Dendritic cell treated with granulocyte-macrophage colony-stimulating factor and Interleukin-4, amounts not matched to agents 40 ng/mL and 50 ng/mL, for 4 days (primary cell): Measurements from ENCODE around the gene GINS2.

ENCODE experiments used
- H3K27ac Mint-ChIP-seq: one replicate; pipeline ENCODE4 v1.8.0; 2022; ENCODE audit warnings: mild to moderate bottlenecking, mixed read lengths
- H3K27me3 Mint-ChIP-seq: one replicate; pipeline ENCODE4 v1.8.0; 2022; ENCODE audit warnings: mild to moderate bottlenecking, mixed read lengths
- H3K36me3 Mint-ChIP-seq: one replicate; pipeline ENCODE4 v1.8.0; 2022; ENCODE audit warnings: low read depth, mixed read lengths
- H3K4me1 Mint-ChIP-seq: one replicate; pipeline ENCODE4 v1.8.0; 2022; ENCODE audit warnings: low read depth, mixed read lengths
- H3K4me3 Mint-ChIP-seq: one replicate; pipeline ENCODE4 v1.8.0; 2022; ENCODE audit warnings: mild to moderate bottlenecking, moderate library complexity, mixed read lengths
- H3K9me3 Mint-ChIP-seq: one replicate; pipeline ENCODE4 v1.8.0; 2022; ENCODE audit warnings: mixed read lengths
- intact Hi-C: fragments of 100-400 bp; cut with micrococcal nuclease; formaldehyde crosslinking; loops from one replicate; pipeline ENCODE4 v1.15.0; 2022

GINS2 gene

GRCh38 chr16:85709766-85710585 is 21.2 kb upstream of the GINS2 start:
- intact Hi-C loops = loop anchor here (10.0 kb wide), 1 partner anchor 285 kb away; no protein-coding TSS in a partner anchor
- Mint-ChIP-seq H3K36me3 (peaks cover 47% of the 10 kb centered on the region), H3K27me3 (peaks cover under 1% of the 10 kb centered on the region), H3K9me3 (peaks cover 17% of the 10 kb centered on the region), H3K27ac (no peak overlapping the region), H3K4me3 (no peak overlapping the region), H3K4me1 (no peaks in the 10 kb centered on the region)

- intact Hi-C loops = no loop called here
- H3K4me3 Mint-ChIP-seq = no peak overlapping the region
- H3K36me3 Mint-ChIP-seq = peaks cover 46% of the 10 kb centered on the region
- H3K4me1 Mint-ChIP-seq = no peaks in the 10 kb centered on the region
- no peak overlapping the region for H3K27ac Mint-ChIP-seq
- H3K9me3 Mint-ChIP-seq = peaks cover 17% of the 10 kb centered on the region
- no peaks in the 10 kb centered on the region for H3K27me3 Mint-ChIP-seq
Measured at GRCh38 chr16:85708338-85708737, 19.6 kb upstream of the GINS2 start.

- no peaks in the 10 kb centered on the region for H3K27me3 Mint-ChIP-seq
- H3K4me1 Mint-ChIP-seq = no peaks in the 10 kb centered on the region
- H3K9me3 Mint-ChIP-seq = peaks cover 11% of the 10 kb centered on the region
- intact Hi-C loops = no loop called here
- H3K36me3 Mint-ChIP-seq = peaks cover 39% of the 10 kb centered on the region
- H3K4me3 Mint-ChIP-seq = no peak overlapping the region
- H3K27ac Mint-ChIP-seq = no peak overlapping the region
Measured at GRCh38 chr16:85707528-85708095, 18.9 kb upstream of the GINS2 start.

- H3K27me3 Mint-ChIP-seq = no peaks in the 10 kb centered on the region
- peaks cover 6% of the 10 kb centered on the region for H3K4me1 Mint-ChIP-seq
- intact Hi-C loops = no loop called here
- no peak overlapping the region for H3K27ac Mint-ChIP-seq
- no peak overlapping the region for H3K4me3 Mint-ChIP-seq
- peaks cover under 1% of the 10 kb centered on the region for H3K9me3 Mint-ChIP-seq
- peaks cover 29% of the 10 kb centered on the region for H3K36me3 Mint-ChIP-seq
Measured at GRCh38 chr16:85706449-85707034, 17.8 kb upstream of the GINS2 start.

- no peak overlapping the region for H3K4me3 Mint-ChIP-seq
- peaks cover 6% of the 10 kb centered on the region for H3K4me1 Mint-ChIP-seq
- peaks cover 22% of the 10 kb centered on the region for H3K36me3 Mint-ChIP-seq
- H3K9me3 Mint-ChIP-seq = no peaks in the 10 kb centered on the region
- intact Hi-C loops = no loop called here
- H3K27ac Mint-ChIP-seq = no peak overlapping the region
- H3K27me3 Mint-ChIP-seq = no peaks in the 10 kb centered on the region
Measured at GRCh38 chr16:85704900-85705846, 16.4 kb upstream of the GINS2 start.

- peaks cover 14% of the 10 kb centered on the region for H3K36me3 Mint-ChIP-seq
- no peaks in the 10 kb centered on the region for H3K9me3 Mint-ChIP-seq
- peaks cover 1% of the 10 kb centered on the region for H3K27me3 Mint-ChIP-seq
- H3K4me1 Mint-ChIP-seq = peaks cover 15% of the 10 kb centered on the region
- intact Hi-C loops = no loop called here
- H3K4me3 Mint-ChIP-seq = no peak overlapping the region
- no peak overlapping the region for H3K27ac Mint-ChIP-seq
Measured at GRCh38 chr16:85704011-85704410, 15.3 kb upstream of the GINS2 start.

- Mint-ChIP-seq H3K9me3 (no peaks in the 10 kb centered on the region), H3K27me3 (peaks cover 19% of the 10 kb centered on the region), H3K27ac (no peak overlapping the region), H3K4me3 (no peak overlapping the region), H3K36me3 (no peaks in the 10 kb centered on the region), H3K4me1 (peaks cover 16% of the 10 kb centered on the region)
- intact Hi-C loops = no loop called here
Measured at GRCh38 chr16:85699628-85700027, 10.9 kb upstream of the GINS2 start.

- Mint-ChIP-seq H3K27me3 (peaks cover 21% of the 10 kb centered on the region), H3K9me3 (no peaks in the 10 kb centered on the region), H3K36me3 (no peaks in the 10 kb centered on the region), H3K27ac (no peak overlapping the region), H3K4me1 (peaks cover 16% of the 10 kb centered on the region), H3K4me3 (no peak overlapping the region)
- intact Hi-C loops = no loop called here
Measured at GRCh38 chr16:85698935-85699558, 10.3 kb upstream of the GINS2 start.

GRCh38 chr16:85698459-85698891 is 9.7 kb upstream of the GINS2 start:
- no peak overlapping the region for H3K4me3 Mint-ChIP-seq
- peaks cover 21% of the 10 kb centered on the region for H3K27me3 Mint-ChIP-seq
- H3K36me3 Mint-ChIP-seq = no peaks in the 10 kb centered on the region
- no peaks in the 10 kb centered on the region for H3K9me3 Mint-ChIP-seq
- intact Hi-C loops = no loop called here
- H3K27ac Mint-ChIP-seq = no peak overlapping the region
- peaks cover 17% of the 10 kb centered on the region for H3K4me1 Mint-ChIP-seq

- Mint-ChIP-seq H3K36me3 (no peaks in the 10 kb centered on the region), H3K9me3 (no peaks in the 10 kb centered on the region), H3K4me1 (peaks cover 21% of the 10 kb centered on the region), H3K4me3 (no peak overlapping the region), H3K27me3 (peaks cover 23% of the 10 kb centered on the region), H3K27ac (no peak overlapping the region)
- intact Hi-C loops = no loop called here
Measured at GRCh38 chr16:85697431-85697830, 8.7 kb upstream of the GINS2 start.

- peaks cover 23% of the 10 kb centered on the region for H3K27me3 Mint-ChIP-seq
- intact Hi-C loops = no loop called here
- no peaks in the 10 kb centered on the region for H3K9me3 Mint-ChIP-seq
- H3K27ac Mint-ChIP-seq = no peak overlapping the region
- H3K36me3 Mint-ChIP-seq = no peaks in the 10 kb centered on the region
- H3K4me1 Mint-ChIP-seq = peaks cover 16% of the 10 kb centered on the region
- H3K4me3 Mint-ChIP-seq = no peak overlapping the region
Measured at GRCh38 chr16:85696781-85697180, 8.0 kb upstream of the GINS2 start.

- Mint-ChIP-seq H3K27ac (no peak overlapping the region), H3K36me3 (no peaks in the 10 kb centered on the region), H3K4me1 (peaks cover 16% of the 10 kb centered on the region), H3K9me3 (no peaks in the 10 kb centered on the region), H3K27me3 (peaks cover 25% of the 10 kb centered on the region), H3K4me3 (no peak overlapping the region)
- intact Hi-C loops = no loop called here
Measured at GRCh38 chr16:85695196-85696128, 6.7 kb upstream of the GINS2 start.
